Keratinocyte (primary cell): ENCODE results near the gene FBXO7.

Experiments
- EZH2 ChIP-seq: IDR thresholded peaks from one replicate; pipeline ENCODE4 v1.6.1; 2012; ENCODE audit warnings: inconsistent platforms, mild to moderate bottlenecking, low read length, moderate library complexity
- TF ChIP-seq, protein P1 (sequence below), 3 experiments: IDR thresholded peaks in 1 of 3; conservative IDR thresholded peaks in 1 of 3; optimal IDR thresholded peaks in 1 of 3; 2 replicates in 2 of 3; 3 replicates in 1 of 3; pipeline versions ENCODE3 to v1.5.1; 2011; ENCODE audit warnings: low read length in 3 of 3, mild to moderate bottlenecking in 3 of 3, moderate library complexity in 2 of 3, control low read depth in 1 of 3, inconsistent platforms in 1 of 3; ENCODE audit not compliant: insufficient read depth in 2 of 3; ENCODE audit errors: extremely low read depth in 1 of 3

DNA sequence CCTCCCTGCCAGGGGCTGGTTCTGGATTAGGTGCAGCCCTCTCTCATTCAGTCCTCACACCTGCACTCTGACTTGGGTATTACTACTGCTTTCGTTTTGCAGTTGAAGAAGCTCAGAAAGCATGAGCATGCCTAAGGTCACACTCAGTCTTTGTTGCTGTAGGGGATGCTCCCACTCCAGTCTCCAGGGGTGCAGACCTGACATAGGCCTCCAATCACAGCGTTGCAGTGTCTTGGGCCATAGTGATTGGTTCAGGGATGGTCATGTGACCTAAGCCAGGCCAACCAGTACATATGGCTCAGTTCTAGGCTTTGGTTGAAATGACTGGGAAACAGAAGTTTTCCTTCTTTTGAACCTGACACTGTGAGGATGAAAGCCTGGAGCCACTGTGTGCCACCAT, 61.7 kb downstream of the FBXO7 start:
- TF ChIP-seq, protein P1, sequence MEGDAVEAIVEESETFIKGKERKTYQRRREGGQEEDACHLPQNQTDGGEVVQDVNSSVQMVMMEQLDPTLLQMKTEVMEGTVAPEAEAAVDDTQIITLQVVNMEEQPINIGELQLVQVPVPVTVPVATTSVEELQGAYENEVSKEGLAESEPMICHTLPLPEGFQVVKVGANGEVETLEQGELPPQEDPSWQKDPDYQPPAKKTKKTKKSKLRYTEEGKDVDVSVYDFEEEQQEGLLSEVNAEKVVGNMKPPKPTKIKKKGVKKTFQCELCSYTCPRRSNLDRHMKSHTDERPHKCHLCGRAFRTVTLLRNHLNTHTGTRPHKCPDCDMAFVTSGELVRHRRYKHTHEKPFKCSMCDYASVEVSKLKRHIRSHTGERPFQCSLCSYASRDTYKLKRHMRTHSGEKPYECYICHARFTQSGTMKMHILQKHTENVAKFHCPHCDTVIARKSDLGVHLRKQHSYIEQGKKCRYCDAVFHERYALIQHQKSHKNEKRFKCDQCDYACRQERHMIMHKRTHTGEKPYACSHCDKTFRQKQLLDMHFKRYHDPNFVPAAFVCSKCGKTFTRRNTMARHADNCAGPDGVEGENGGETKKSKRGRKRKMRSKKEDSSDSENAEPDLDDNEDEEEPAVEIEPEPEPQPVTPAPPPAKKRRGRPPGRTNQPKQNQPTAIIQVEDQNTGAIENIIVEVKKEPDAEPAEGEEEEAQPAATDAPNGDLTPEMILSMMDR (optimal IDR thresholded peaks at IDR 0.05 in 1 of 3, IDR thresholded peaks at IDR 0.05 in 1 of 3, conservative IDR thresholded peaks at IDR 0.05 in 1 of 3; ENCODE audit: extremely low read depth in 1 of 3, insufficient read depth in 2 of 3, low read length in 3 of 3): no peak
- TF ChIP-seq EZH2: no peak
